OCI-LY7 (cell line): ENCODE measurements around the gene PEX5L.

Experiments
- EZH2phosphoT487 ChIP-seq: fragments of 200-600 bp; sonication (generic); IDR thresholded peaks from 2 replicates; pipeline ENCODE4 v1.6.1; 2018; ENCODE audit warnings: low read depth, borderline replicate concordance, mild to moderate bottlenecking, mixed run types, antibody characterized with exemption, low read length, moderate library complexity, mixed read lengths
- TF ChIP-seq, protein P1 (sequence below): fragments of 200-600 bp; sonication (generic); conservative IDR thresholded peaks from 2 replicates; pipeline ENCODE4 v1.5.1; 2014; ENCODE audit warnings: mild to moderate bottlenecking, antibody characterized with exemption, low read length, moderate library complexity, mixed read lengths

DNA sequence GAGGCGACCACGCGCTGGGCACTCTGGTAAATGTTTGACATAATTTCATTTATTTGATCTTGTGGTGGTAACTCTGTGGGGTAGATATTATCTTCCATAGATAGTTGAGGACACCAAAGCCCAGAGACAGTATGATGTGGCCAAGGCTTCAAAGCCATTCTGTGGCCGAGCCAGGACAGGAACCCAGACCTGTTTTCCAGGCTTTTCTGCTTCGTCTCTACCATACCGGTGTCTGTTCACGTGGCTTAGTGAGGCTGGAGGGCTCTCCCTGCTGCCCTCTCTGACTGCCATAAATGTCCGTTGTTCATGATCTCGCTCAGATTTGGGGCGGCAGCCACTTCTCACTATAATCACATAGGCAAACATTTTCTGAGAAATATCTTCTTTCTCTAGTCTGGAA lies 134.7 kb downstream of the PEX5L start:
- TF ChIP-seq, protein P1, sequence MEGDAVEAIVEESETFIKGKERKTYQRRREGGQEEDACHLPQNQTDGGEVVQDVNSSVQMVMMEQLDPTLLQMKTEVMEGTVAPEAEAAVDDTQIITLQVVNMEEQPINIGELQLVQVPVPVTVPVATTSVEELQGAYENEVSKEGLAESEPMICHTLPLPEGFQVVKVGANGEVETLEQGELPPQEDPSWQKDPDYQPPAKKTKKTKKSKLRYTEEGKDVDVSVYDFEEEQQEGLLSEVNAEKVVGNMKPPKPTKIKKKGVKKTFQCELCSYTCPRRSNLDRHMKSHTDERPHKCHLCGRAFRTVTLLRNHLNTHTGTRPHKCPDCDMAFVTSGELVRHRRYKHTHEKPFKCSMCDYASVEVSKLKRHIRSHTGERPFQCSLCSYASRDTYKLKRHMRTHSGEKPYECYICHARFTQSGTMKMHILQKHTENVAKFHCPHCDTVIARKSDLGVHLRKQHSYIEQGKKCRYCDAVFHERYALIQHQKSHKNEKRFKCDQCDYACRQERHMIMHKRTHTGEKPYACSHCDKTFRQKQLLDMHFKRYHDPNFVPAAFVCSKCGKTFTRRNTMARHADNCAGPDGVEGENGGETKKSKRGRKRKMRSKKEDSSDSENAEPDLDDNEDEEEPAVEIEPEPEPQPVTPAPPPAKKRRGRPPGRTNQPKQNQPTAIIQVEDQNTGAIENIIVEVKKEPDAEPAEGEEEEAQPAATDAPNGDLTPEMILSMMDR = no peak
- no peak for TF ChIP-seq EZH2phosphoT487
